Activated T-cell treated with anti-CD3 and anti-CD28 coated beads, Interleukin-2, amount 50 U/mL, for 4 hours (primary cell): Measurements from ENCODE around the gene SEPTIN11. TPM values are rescaled to one million over a fixed set of nuclear protein-coding genes. Genes with fewer than 3 reads are reported as not detected.
"Not testable (repeated sequence)": the region's sequence is repeated elsewhere in the genome, so short reads cannot be mapped to it uniquely, and the experiment has no call there.

ENCODE experiments used
- ATAC-seq, 2 donors: fragments of 200-7000 bp; cut with Tn5 transposase; one replicate each; pipeline ENCODE4 v1.10.0; 2021
- DNase-seq: peaks from one replicate; pipeline ENCODE4 v3.0.0-alpha.2; 2020
- H3K27me3 Mint-ChIP-seq: one replicate; pipeline ENCODE4 v1.8.0; 2021; ENCODE audit warnings: low read depth, mixed read lengths
- H3K36me3 Mint-ChIP-seq: one replicate; pipeline ENCODE4 v1.8.0; 2022; ENCODE audit warnings: mixed read lengths; ENCODE audit not compliant: insufficient read depth
- H3K4me1 Mint-ChIP-seq: one replicate; pipeline ENCODE4 v1.8.0; 2021; ENCODE audit warnings: low read depth, mixed read lengths
- H3K4me3 Mint-ChIP-seq: one replicate; pipeline ENCODE4 v1.8.0; 2021; ENCODE audit warnings: mild to moderate bottlenecking, moderate library complexity, mixed read lengths
- H3K9me3 Mint-ChIP-seq: one replicate; pipeline ENCODE4 v1.8.0; 2021; ENCODE audit warnings: mixed read lengths
- total RNA-seq, 3 donors: library from RNA; stranded (reverse); gene quantifications; one replicate each; pipeline ENCODE4 v1.2.1, GENCODE V29; 2021

The SEPTIN11 gene
- total RNA-seq, 3 donors from 2014 or later, result 30.4 to 36.1 (median 34.9) TPM

DNA sequence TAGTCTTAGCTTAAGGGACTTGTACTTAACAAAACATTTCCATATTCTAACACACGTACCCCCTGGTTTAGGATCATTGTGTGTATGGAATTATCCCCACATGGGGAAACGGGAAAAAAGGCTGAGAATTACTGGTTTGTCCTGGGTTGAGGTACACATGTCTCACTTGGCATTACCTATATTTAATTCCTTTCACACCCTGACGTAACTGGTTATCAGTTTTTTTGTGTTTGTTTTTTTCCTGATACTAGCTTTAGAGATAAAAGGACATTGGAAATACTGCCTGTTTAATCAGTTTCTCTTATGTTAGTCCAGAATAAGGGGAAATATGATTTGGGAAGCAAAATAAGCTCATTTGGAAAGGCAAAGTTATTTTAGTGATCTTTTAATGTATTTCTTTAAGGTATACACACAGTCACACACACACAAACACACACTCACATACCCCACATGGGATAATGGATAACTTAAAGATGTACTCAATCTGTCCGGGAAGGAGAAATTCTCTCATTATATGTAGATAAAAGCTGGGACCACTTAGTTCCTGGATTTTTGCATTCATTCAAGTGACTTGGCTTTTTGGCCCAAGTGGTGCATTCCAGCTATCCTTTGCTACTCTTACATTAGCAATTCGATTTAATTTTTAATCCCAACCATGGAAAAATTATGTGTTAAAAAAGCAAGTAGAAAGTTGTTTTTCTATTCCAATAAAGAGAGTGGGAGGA lies 13.0 kb downstream of the SEPTIN11 start:
- Mint-ChIP-seq H3K9me3 (peaks cover 4% of the 10 kb centered on the region), H3K4me3 (no peak overlapping the region), H3K36me3 (peaks cover 4% of the 10 kb centered on the region), H3K4me1 (peaks cover 18% of the 10 kb centered on the region), H3K27me3 (no peaks in the 10 kb centered on the region)
- no peak for DNase-seq
- no peak for ATAC-seq

DNA sequence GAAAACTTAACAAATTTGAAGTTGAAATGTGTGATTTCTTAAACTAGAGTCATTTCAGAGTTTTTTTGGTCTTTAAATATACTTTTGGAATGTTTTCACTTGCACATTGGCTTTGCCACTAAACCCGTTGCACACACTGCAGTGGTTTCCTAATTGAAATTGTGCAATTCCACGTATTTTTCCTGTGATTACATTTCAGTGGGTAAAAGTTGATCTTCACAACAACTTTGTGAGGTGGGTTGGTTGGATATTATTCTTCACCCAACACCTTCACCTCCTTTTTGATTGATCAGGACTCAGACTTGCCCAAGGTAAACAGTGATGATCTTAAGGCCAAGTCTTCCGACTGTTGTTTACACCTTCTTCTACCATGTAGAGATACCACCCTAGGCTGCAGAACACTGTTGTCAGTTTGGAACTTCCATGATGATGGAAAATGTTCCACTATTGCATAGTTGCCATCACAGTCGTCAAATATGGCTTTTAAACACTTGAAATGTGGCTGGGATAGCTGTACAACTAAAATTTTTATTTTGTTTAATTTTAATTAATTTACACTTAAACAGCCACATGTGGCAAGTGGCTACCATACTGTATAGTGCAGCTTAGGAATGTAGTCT lies 13.7 kb downstream of the SEPTIN11 start:
- Mint-ChIP-seq H3K4me1 (peaks cover 18% of the 10 kb centered on the region), H3K36me3 (peaks cover 4% of the 10 kb centered on the region), H3K27me3 (no peaks in the 10 kb centered on the region), H3K4me3 (no peak overlapping the region), H3K9me3 (peaks cover 4% of the 10 kb centered on the region)
- ATAC-seq, result no peak
- no peak for DNase-seq

DNA sequence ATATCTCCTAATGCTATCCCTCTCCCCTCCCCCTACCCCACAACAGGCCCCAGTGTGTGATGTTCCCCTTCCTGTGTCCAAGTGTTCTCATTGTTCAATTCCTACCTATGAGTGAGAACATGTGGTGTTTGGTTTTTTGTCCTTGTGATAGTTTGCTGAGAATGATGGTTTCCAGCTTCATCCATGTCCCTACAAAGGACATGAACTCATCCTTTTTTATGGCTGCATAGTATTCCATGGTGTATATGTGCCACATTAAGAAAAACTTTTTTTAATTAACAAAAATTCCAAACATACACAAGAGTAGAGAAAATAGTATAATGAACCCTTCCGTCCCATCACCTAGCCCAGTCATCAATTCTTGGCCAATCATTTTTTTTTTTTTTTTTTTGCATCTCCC lies 14.4 kb downstream of the SEPTIN11 start:
- not testable (repeated sequence) for H3K4me3 Mint-ChIP-seq, DNase-seq, H3K27me3 Mint-ChIP-seq, ATAC-seq, H3K36me3 Mint-ChIP-seq, H3K9me3 Mint-ChIP-seq
- peaks cover 18% of the 10 kb centered on the region for H3K4me1 Mint-ChIP-seq

DNA sequence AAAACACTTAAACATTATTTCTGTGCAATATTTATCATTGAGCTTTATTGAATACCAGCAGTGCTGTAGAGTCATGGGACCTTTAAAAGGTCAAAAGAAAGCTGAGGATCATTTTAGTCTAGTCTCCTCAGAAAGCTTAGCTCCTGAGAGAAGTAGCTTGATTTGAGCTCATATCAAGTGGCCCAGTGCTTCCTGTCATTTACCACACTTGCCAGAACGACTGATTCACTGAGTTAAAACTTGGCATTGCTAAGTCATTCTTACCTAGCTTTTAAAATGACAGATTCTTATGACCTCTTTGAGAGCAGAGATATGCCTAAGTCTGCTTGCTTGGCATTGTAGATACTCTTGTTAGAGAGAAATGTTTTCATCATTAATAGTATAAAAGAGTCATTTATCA lies 15.2 kb downstream of the SEPTIN11 start:
- Mint-ChIP-seq H3K27me3 (no peaks in the 10 kb centered on the region), H3K4me3 (no peak overlapping the region), H3K9me3 (peaks cover 4% of the 10 kb centered on the region), H3K36me3 (peaks cover 4% of the 10 kb centered on the region), H3K4me1 (peaks cover 17% of the 10 kb centered on the region)
- DNase-seq, result no peak
- no peak for ATAC-seq

DNA sequence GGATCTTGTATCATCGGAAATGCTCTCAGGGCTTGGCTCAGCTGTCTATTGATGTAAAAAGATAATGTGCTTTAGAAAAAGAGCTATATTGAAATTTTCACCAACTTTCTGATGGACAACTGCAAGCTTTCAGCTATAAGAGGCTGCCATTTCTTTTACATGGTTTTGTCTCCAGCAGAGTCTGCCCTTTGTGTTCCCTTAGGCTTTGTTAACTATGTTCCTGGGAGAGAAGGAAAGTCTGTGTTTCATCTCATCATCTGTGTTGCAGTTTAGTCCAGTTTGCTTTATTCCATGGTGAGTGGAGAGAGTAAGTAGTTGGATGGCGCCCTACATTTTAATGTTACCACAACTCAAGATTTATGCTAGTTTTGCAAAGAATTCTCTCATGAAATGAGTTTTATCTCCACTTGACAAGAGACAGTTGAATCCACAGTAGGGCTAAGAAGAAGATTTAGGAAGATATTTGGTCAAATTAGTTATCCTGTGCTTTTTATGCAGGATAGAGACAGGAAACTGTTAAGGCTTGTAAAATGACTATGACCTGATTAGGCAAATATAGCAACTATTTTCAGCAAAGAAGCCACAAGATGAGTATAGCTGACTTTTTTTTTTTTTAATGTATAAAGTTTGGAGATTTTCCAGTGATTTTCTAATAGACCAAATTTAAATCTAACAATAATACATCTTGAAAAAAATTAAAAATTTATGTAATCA lies 16.5 kb downstream of the SEPTIN11 start:
- ATAC-seq (no peak), DNase-seq (no peak)
- Mint-ChIP-seq H3K4me1 (peaks cover 12% of the 10 kb centered on the region), H3K27me3 (no peaks in the 10 kb centered on the region), H3K36me3 (peaks cover 4% of the 10 kb centered on the region), H3K4me3 (no peak overlapping the region), H3K9me3 (peaks cover 4% of the 10 kb centered on the region)

DNA sequence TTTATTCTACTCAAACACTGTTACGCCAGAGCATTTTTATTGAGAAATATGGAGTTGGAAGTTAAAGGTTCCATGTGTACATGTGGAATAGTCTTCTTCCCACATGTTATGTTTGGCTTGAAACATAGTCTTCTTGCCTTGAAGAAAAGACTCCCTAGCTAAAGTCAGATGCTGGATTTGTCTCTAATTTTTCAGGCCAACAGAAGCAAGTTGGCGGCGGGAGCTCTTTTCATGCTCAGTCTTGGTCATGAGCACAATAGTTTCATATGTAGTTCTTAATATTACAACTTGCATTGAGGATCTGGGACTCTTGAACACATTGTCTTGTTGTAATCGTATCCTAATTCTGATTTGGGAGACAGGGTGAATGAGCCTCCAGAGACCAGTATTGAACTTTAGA lies 19.4 kb downstream of the SEPTIN11 start:
- ATAC-seq (no peak), DNase-seq (no peak)
- peaks cover 12% of the 10 kb centered on the region for H3K4me1 Mint-ChIP-seq
- peaks cover 4% of the 10 kb centered on the region for H3K9me3 Mint-ChIP-seq
- peaks cover 4% of the 10 kb centered on the region for H3K36me3 Mint-ChIP-seq
- H3K4me3 Mint-ChIP-seq, result no peak overlapping the region
- no peaks in the 10 kb centered on the region for H3K27me3 Mint-ChIP-seq

DNA sequence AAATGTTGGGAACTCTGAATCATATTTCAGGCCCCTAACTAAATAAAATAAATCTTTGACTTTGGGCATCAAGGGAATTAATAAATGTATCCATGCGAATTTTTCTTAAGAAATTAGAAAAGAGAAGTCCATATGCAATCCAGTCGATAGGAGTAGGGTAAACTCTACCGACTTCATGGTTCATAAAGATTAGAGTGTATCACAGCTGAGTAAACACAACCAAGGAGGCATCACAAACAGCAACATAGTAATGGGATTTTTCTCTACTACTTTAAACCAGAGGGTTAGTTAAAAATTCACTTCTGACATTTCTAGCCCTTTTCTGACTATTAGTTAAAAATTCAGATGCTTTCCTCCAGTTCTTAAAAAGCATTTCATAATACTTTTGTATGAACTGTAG lies 19.9 kb downstream of the SEPTIN11 start:
- Mint-ChIP-seq H3K4me1 (peaks cover 12% of the 10 kb centered on the region), H3K27me3 (no peaks in the 10 kb centered on the region), H3K4me3 (no peak overlapping the region), H3K9me3 (no peaks in the 10 kb centered on the region), H3K36me3 (no peaks in the 10 kb centered on the region)
- DNase-seq, result no peak
- no peak for ATAC-seq

DNA sequence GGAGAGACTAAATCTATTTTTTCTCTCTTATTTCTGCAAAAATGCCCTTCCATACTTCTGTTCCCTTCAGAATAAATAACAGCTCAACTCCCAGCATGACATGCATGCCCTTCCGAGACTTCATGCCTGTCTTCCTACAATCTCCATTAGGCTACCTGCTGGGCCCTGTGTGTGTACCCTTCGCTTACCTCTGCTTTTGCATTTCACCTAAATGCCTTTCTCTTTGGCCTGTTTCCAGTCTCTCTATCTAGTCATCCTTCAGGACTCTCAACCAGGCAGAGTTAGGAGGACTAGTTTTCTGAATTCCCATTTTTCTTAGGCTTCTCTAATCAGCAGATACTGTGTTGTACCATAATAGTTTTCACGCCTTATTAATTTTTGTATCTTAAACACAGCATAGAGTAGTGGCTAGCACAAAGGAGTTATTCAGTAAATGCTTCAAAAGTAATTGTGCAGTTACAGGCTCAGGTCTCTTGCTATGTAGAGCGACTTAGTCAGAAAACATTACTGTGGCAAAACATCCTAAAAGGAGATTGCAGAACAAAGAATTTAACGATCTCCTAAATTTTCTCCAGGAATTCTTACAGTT lies 20.5 kb downstream of the SEPTIN11 start:
- DNase-seq, result no peak
- peaks cover 10% of the 10 kb centered on the region for H3K4me1 Mint-ChIP-seq
- no peak for ATAC-seq

DNA sequence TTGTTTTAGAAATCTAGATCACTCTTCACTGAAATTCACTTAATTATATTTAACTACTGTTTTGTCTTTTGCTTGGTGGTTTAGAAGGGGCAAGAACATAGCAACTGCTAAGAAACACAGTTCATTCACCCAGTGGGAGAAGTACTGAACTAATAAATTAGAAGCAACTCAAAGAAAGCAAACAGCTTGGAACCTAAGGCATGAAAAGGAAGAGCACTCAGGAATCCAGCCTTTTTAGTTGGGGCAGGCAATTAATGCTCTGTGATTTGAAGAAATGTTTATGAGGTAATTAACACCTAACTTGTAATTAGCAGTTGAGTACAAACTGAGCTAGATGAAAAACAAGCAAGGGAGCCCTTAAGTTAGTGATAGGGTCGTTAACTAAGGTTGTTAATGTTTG lies 22.8 kb downstream of the SEPTIN11 start:
- Mint-ChIP-seq H3K4me1 (peaks cover 13% of the 10 kb centered on the region), H3K27me3 (no peaks in the 10 kb centered on the region)
- ATAC-seq, result no peak

More for the DNA sequence above, 20.5 kb downstream of the SEPTIN11 start:
- H3K9me3 Mint-ChIP-seq, result no peaks in the 10 kb centered on the region
- no peaks in the 10 kb centered on the region for H3K36me3 Mint-ChIP-seq
- no peaks in the 10 kb centered on the region for H3K27me3 Mint-ChIP-seq
- H3K4me3 Mint-ChIP-seq, result no peak overlapping the region

DNA sequence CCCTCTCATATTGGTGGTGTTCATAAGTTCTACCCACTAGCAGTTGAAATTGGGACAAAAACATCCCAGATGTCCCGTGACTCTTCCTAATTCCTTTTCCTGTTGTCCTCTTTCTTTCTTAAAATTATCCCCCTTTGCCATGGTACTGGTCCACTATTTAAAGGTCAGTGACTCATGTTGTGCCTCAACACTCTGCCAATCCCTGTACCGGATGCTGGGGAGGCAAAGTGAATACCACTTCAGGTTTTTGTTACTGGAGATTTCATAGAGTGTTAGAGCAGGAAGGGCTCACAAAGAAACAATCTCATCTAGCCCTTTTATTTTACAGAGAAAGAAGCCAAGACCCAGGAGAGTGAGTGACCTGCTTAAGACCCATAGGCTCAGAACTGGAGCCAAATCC lies 24.6 kb downstream of the SEPTIN11 start:
- no peaks in the 10 kb centered on the region for H3K27me3 Mint-ChIP-seq

More for the DNA sequence above, 22.8 kb downstream of the SEPTIN11 start:
- Mint-ChIP-seq H3K4me3 (no peak overlapping the region), H3K36me3 (no peaks in the 10 kb centered on the region), H3K9me3 (no peaks in the 10 kb centered on the region)
- no peak for DNase-seq

DNA sequence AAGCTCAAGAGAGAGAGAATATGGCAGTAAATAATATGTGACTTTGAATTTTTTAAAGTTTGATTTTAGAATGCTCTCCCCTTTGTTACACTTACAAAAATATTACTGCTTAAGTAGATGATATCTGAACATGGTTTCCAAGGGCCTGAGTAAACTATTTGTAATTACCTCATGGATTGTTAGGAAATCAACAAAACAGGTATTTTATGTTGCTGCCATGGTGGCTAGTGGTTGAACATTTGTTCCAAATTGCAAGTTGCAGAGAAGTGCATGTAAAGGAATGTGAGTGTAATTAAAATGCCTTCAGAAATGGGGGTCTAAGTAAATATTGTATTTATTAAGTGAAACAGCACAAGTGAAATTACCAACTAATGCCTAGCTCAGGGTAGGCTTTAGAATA lies 27.6 kb downstream of the SEPTIN11 start:
- Mint-ChIP-seq H3K4me1 (peaks cover 42% of the 10 kb centered on the region), H3K27me3 (no peaks in the 10 kb centered on the region), H3K4me3 (no peak overlapping the region), H3K9me3 (no peaks in the 10 kb centered on the region), H3K36me3 (no peaks in the 10 kb centered on the region)
- DNase-seq, result no peak
- no peak for ATAC-seq

More for the DNA sequence above, 24.6 kb downstream of the SEPTIN11 start:
- Mint-ChIP-seq H3K4me3 (no peak overlapping the region), H3K4me1 (peaks cover 32% of the 10 kb centered on the region), H3K36me3 (no peaks in the 10 kb centered on the region), H3K9me3 (no peaks in the 10 kb centered on the region)
- ATAC-seq (no peak), DNase-seq (no peak)

DNA sequence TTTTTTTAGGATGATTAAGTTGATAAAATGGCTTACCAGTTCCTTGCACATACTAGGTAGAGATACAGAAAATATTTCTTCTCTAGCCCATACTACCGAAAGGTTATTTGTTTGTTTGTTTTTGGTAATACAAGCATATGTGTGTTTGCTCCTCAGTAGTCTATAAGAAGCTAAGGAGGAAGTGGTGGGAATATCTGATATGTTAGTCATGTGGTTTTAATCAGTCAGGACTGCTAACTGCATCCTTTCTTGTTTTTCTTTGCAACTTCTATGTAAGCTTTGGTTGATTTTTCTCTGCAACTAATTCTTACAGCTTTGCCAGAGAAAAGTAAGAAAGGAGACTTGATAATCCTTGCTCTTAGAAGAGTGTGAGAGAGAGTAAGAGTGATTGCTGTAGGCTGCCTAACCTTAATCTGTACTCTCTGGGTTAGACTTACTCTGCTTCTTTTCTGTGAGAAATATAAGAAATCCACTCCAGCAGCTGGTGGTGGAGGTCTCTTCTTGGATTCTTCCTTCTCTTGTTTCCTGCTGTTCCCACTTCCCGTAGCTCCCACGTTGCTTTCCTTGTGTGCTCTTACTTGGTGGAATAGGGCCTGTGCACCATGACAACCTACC lies 28.3 kb downstream of the SEPTIN11 start:
- Mint-ChIP-seq H3K4me3 (no peak overlapping the region), H3K9me3 (no peaks in the 10 kb centered on the region), H3K4me1 (peaks cover 49% of the 10 kb centered on the region), H3K36me3 (no peaks in the 10 kb centered on the region), H3K27me3 (no peaks in the 10 kb centered on the region)
- no peak for ATAC-seq
- no peak for DNase-seq

DNA sequence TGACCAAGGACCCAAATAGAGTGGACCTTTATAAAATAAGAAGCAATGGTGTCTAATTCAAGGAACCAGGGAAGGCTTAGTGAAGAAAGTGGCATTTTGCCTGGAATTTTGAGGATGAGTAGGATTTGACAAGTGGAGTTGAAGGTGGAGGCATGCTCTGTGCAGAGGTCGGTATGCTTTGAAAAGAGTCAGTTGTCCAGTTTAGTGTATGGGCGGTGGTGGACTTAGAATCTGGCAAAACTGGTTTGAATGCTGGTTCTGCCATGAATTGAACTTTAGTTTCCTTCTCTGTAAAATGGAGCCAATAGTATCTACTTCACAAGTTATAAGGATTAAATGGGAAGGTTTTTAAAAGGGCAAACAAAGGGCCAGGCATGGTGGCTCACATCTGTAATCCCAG lies 29.7 kb downstream of the SEPTIN11 start:
- H3K4me1 Mint-ChIP-seq, result peaks cover 62% of the 10 kb centered on the region
- H3K4me3 Mint-ChIP-seq, result no peak overlapping the region
- H3K9me3 Mint-ChIP-seq, result no peaks in the 10 kb centered on the region
- ATAC-seq (no peak), DNase-seq (no peak)
- H3K27me3 Mint-ChIP-seq, result no peaks in the 10 kb centered on the region
- no peaks in the 10 kb centered on the region for H3K36me3 Mint-ChIP-seq

DNA sequence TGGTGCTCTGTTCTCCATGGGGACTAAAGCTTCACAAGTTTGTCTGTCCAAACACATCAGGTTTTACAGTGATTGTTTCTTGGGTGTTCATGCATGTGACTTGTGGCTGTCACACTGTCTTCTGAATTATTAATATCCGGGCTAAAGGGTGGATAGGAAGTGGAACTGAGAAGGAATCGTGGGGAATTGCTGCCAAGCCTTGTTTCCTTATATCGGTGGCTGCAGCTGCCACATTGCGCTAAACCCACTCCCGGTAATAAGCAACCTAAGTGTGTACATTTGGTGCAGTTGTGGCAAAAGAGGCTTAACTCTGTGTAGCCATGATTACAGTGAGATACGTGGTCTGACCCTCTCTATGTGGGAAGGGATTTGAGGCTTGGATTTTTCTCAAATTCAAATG lies 30.7 kb downstream of the SEPTIN11 start:
- DNase-seq (no peak), ATAC-seq (no peak)
- no peaks in the 10 kb centered on the region for H3K9me3 Mint-ChIP-seq
- no peaks in the 10 kb centered on the region for H3K27me3 Mint-ChIP-seq
- peaks cover 72% of the 10 kb centered on the region for H3K4me1 Mint-ChIP-seq
- no peak overlapping the region for H3K4me3 Mint-ChIP-seq
- H3K36me3 Mint-ChIP-seq, result no peaks in the 10 kb centered on the region
